ENCODE results near the gene LCE1C.
A peak's percentile ranks its signal among the peaks of the same experiment; 100 is the strongest.

Gene LCE1C

GRCh38 chr1:152761609-152762213 is 44.7 kb downstream of the LCE1C start:
- H3K27ac ChIP-seq (ENCODE audit: poor library complexity, severe bottlenecking) = no peak overlapping the region
- no peak for ATAC-seq (ENCODE audit: low read depth)
- H3K27me3 ChIP-seq (ENCODE audit: insufficient read depth, poor library complexity, severe bottlenecking) = no peaks in the 10 kb centered on the region
- peaks cover 25% of the 10 kb centered on the region for H3K4me1 ChIP-seq (ENCODE audit: insufficient read depth, poor library complexity, severe bottlenecking)
- no peak overlapping the region for H3K4me3 ChIP-seq (ENCODE audit: severe bottlenecking)
- no peak for TF ChIP-seq CTCF (IDR thresholded peaks at IDR 0.05; ENCODE audit: poor library complexity, severe bottlenecking)
- DNase-seq (ENCODE audit: low spot score) = no peak
- no peaks in the 10 kb centered on the region for H3K9me3 ChIP-seq (ENCODE audit: severe bottlenecking)
- no peaks in the 10 kb centered on the region for H3K36me3 ChIP-seq (ENCODE audit: low read depth)

- no peak overlapping the region for H3K4me3 ChIP-seq (ENCODE audit: severe bottlenecking)
- H3K4me1 ChIP-seq (ENCODE audit: insufficient read depth, poor library complexity, severe bottlenecking) = peaks cover 25% of the 10 kb centered on the region
- H3K36me3 ChIP-seq (ENCODE audit: low read depth) = no peaks in the 10 kb centered on the region
- no peaks in the 10 kb centered on the region for H3K9me3 ChIP-seq (ENCODE audit: severe bottlenecking)
- DNase-seq (ENCODE audit: low spot score) (no peak), ATAC-seq (ENCODE audit: low read depth) (no peak)
- H3K27ac ChIP-seq (ENCODE audit: poor library complexity, severe bottlenecking) = peak overlapping the region; percentile 30
- no peaks in the 10 kb centered on the region for H3K27me3 ChIP-seq (ENCODE audit: insufficient read depth, poor library complexity, severe bottlenecking)
- no peak for TF ChIP-seq CTCF (IDR thresholded peaks at IDR 0.05; ENCODE audit: poor library complexity, severe bottlenecking)
Observed at GRCh38 chr1:152760551-152761190, 45.8 kb downstream of the LCE1C start.

DNA sequence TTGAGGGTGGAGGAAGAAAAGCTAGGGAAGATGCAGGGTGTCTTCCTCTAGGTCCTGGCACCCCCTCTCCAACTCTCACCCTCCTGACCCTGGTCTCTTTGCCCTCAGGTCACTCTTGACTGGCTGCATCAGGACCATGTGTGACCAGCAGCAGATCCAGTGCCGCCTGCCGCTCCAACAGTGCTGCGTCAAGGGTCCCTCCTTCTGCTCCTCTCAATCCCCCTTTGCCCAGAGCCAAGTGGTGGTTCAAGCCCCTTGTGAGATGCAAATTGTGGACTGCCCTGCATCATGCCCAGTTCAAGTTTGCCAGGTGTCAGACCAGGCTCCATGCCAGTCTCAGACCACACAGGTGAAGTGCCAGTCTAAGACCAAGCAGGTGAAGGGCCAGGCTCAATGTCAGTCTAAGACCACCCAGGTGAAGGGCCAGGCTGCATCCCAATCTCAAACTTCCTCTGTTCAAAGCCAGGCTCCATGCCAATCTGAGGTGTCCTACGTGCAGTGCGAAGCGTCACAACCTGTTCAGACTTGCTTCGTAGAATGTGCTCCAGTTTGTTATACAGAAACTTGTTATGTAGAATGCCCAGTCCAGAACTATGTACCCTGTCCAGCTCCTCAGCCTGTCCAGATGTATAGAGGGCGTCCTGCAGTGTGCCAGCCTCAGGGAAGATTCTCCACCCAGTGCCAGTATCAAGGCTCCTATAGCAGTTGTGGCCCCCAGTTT is 46.8 kb downstream of the LCE1C start:
- no peak overlapping the region for H3K4me3 ChIP-seq (ENCODE audit: severe bottlenecking)
- H3K27ac ChIP-seq (ENCODE audit: poor library complexity, severe bottlenecking) = peak overlapping the region; percentile 30
- no peaks in the 10 kb centered on the region for H3K27me3 ChIP-seq (ENCODE audit: insufficient read depth, poor library complexity, severe bottlenecking)
- H3K36me3 ChIP-seq (ENCODE audit: low read depth) = no peaks in the 10 kb centered on the region
- ATAC-seq (ENCODE audit: low read depth) (peak; percentile 84), DNase-seq (ENCODE audit: low spot score) (no peak)
- H3K4me1 ChIP-seq (ENCODE audit: insufficient read depth, poor library complexity, severe bottlenecking) = peaks cover 25% of the 10 kb centered on the region
- H3K9me3 ChIP-seq (ENCODE audit: severe bottlenecking) = no peaks in the 10 kb centered on the region
- TF ChIP-seq CTCF (IDR thresholded peaks at IDR 0.05; ENCODE audit: poor library complexity, severe bottlenecking) = no peak

DNA sequence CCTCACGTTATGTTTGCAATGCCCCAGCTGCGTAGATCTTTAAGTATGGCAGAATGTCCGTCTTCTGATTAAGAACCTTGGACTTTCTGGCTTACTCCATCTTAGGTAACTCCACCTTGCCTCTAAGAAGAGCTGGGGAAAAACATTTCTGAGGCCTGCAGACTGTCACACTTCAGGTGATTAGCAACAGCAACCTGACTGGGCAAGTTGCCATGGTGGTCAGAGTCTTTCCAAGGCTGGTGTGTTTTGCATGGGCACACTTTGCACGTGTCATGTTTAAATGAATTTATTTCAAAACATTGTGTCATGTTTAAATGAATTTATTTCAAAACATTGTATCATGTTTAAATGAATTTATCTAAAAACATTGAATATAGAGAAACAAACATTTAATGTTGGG is 47.8 kb downstream of the LCE1C start:
- DNase-seq (ENCODE audit: low spot score) (no peak), ATAC-seq (ENCODE audit: low read depth) (no peak)
- Histone ChIP-seq H3K4me1 (ENCODE audit: insufficient read depth, poor library complexity, severe bottlenecking) (peaks cover 25% of the 10 kb centered on the region), H3K9me3 (ENCODE audit: severe bottlenecking) (no peaks in the 10 kb centered on the region), H3K36me3 (ENCODE audit: low read depth) (no peaks in the 10 kb centered on the region), H3K27ac (ENCODE audit: poor library complexity, severe bottlenecking) (no peak overlapping the region), H3K4me3 (ENCODE audit: severe bottlenecking) (no peak overlapping the region), H3K27me3 (ENCODE audit: insufficient read depth, poor library complexity, severe bottlenecking) (no peaks in the 10 kb centered on the region)
- TF ChIP-seq CTCF (IDR thresholded peaks at IDR 0.05; ENCODE audit: poor library complexity, severe bottlenecking) = no peak
